ENCODE results near the gene ZNF548. TPM values are rescaled to one million over a fixed set of nuclear protein-coding genes. Genes with fewer than 3 reads are reported as not detected.

Gene ZNF548
- total RNA-seq = 68.2 TPM

DNA sequence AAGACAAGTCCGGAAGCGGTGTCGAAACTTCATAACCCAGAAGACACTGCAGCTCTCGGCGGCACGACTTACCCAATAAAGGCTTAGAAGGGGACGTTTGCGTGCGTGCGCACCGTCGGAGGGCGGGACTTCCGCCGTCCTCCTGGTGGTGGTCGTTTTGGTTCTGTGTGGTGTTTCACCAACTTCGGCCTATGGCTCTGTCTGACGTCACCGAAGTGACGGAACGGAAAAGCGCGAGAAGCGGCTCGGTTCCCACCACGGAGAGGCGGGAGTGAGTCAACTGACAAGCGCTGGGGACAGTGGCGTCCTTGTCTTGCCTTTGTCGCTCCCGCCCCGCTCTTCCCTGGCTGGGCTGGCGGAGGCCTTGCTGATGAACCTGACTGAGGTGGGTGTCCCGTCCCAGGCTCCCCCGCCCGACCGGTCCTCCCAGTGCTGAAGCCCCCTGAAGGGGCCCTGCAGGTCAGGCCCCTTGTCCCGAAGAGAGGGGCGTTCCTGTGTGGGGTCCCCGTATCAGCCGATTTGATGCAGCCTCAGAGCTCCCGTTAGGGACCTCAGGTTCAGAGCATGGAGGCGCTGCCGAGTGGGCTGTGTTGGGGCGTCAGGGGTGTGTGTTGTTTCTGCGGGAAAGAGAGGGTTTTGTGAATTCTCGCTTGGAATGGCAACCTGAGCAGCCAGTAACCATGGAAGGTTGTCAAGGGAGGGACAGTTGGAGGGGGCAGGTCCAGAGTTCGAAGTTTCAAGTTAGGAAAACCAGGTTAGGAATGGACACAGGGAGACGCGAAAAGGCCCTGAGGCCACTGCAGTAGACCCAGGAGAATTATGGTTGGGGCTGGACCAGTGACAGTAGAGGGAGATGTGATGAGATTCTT is at the start of gene ZNF548:
Gene ZNF548 (plus strand): TSS at position 125 of the 869 bp plus-strand sequence. CDS start 246 bp downstream, at position 371.

DNA sequence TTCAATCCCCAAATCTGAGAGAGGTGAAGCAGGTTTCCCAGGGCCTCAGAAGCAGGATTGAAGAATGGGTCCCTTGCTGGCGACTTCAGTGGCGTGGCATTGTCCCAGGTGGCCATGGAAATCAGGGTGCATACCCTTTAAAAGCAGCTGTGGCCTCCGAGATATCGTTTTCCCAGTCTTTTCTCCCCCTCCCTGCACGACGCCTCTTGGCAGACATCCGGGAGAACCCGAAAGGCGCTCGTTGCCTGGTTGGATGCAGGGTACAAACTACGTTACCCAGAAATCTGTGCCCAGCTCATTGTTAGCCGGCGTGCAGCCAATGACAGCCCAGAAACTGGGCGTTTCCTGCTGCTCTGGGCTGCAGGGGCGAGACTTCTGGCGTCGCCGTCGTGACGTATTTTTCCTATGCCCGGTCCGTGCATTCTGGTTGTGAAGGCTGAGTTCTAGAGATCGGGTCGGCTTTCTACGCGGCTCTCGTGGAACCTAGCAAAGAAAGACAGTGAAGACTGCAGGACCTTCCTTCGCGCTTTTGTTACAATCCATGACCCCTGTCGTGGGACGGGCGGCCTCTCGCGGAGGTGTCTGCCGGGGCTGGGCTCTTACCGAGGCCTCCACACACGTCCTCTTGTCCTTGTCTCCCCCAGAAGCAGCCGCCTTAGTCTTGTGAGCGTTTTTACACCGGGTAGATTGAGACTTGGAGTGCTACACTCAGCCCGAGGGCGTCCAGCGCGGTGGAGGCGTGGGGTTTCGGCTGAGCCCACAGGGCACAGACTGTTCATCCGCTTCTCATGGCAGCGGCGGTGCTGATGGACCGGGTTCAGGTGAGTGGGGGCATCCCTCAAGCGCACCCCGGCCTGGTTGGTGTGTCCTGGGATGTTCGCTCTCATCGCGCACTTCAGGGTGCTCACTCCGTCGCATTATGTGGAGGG is 38.5 kb upstream of the ZNF548 start, which contains the start of gene ZNF304:
Gene ZNF304 (plus strand): TSS at position 395 of the 929 bp plus-strand sequence. CDS start 394 bp downstream, at position 789.

DNA sequence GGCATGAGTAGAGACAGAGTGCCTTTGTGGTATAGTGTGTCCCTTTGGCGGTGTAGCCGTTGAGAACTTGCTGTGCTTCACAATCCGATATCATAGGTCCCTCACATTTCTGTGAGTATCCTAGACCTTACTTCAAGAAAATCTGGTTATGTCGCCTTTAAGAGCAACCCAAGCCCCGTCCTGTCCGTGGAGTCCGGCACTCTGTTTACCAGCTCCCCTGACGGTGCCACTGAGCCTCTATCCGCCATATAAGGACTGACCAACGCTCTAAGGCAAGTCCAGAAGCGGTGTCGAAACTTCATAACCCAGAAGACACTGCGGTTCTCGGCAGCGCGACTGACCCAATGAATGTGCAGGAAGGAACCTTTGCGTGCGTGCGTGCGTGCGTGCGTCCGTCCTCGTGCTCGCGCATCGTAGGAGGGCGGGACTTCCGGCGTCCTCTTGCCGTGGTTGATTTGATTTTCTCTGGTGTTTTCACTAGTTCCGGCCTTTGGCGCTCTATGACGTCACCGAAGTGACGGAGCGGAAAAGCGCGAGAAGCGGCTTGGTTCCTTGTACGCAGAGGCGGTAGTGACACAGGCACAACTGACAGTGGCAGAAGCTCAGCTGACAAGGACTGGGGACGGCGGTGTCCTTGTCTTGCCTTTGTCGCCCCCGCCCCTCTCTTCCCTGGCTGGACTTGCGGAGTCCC is 26.5 kb upstream of the ZNF548 start, which contains the start of the genes TRAPPC2B and ZNF547:
Gene TRAPPC2B (plus strand): TSS at position 555 of the 691 bp plus-strand sequence. CDS start 1,283 bp downstream, outside the sequence.
Gene ZNF547 (plus strand): TSS at position 555 of the 691 bp plus-strand sequence. CDS start 5,005 bp downstream, outside the sequence.

DNA sequence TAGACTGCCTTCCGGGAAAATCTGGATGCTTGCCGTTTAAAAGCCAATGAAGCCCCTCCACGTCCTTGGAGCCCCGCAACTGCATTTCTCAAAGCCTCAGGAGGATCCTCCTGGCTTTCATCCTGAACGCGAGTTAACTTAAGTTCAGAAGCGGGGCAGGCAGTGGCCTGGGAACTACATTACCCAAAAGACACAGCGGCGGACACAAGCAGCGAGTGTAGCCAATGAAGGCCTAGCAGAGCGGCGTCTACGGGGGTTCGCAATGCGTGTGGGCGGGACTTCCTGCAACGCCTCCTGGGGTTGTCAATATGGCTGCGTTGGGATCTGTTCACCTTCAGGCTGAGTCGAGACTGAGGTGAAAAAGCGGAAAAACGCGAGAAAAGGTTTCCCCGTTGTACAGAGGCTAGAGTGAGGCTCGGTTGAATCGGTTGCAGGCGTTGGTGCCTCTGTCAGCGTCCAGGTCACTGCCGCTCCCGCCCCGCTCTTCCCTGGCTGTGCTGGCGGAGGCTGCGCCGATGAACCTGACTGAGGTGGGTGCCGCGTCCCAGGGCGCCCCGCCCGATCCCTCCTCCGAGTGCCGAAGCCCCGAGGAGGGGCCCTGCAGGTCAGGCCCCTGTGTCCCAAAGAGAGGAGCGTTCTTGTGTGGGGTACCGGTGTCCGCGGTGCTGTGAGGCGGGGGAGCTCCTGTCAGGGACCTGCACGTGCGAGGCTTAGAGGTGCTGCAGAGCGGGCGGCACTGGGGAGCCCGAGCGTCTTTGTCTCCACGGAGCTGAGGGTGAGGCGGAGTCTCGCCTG is 21.4 kb downstream of the ZNF548 start, which contains the start of gene ZNF17:
Gene ZNF17 (plus strand): TSS at position 285 of the 795 bp plus-strand sequence. CDS start 2,455 bp downstream, outside the sequence.

DNA sequence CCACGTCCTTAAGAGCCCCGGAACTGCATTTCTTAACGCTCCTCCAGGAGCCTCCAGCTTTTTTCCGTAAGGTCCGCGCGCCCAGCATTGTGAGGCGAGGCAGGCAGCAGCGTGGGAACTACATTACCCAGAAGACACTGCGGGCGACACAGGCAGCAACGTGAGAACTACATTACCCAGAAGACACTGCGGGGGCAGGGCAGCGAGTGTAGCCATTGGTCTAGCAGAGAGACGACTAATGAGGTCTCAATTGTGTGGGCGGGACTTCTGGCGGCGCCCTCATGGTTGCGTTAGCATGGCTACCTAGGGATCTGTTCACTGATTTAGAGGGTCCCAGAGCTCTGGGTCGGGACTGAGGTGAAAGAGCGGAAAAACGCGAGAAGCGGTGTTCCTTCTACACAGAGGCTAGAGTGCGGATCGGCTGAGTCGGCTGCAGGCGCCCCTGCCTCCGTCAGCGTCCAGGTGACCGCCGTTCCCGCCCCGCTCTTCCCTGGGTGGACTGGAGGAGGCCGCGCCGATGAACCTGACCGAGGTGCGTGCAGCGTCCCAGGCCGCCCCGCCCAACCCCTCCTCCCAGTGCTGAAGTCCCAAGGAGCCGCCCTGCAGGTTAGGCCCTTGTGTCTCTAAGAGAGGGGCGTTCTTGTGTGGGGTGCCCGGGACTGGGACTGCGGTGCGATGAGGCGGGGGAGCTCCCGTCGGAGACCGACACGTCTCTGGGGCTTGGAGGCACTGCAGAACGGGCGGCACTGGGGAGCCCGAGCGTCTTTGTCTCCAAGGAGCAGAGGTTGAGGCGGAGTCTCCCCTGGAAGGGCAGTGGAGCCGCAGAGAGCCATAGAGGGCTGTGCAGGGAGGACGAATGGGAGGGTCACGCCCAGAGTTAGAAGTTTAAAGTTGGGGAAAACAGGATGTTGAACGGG is 45.7 kb downstream of the ZNF548 start, which contains the start of gene ZNF749:
Gene ZNF749 (plus strand): TSS at position 264 of the 917 bp plus-strand sequence. CDS start 254 bp downstream, at position 518.

Other genes starting within 250 kb of the ZNF548 start
- not detected for gene ZIM3, start 244.7 kb upstream of the ZNF548 start, total RNA-seq
- not detected for gene DUXA, start 222.4 kb upstream of the ZNF548 start, total RNA-seq
- gene ZNF264, start 198.4 kb upstream of the ZNF548 start, total RNA-seq = 48.2 TPM
- not detected for gene AURKC, start 158.8 kb upstream of the ZNF548 start, total RNA-seq
- 44.4 TPM for gene ZNF805, start 149.2 kb upstream of the ZNF548 start, total RNA-seq
- gene ZNF460, start 109.4 kb upstream of the ZNF548 start, total RNA-seq = 290 TPM
- gene ZNF543, start 69.4 kb upstream of the ZNF548 start, total RNA-seq = 43.2 TPM
- 22.8 TPM for gene ZNF304, start 38.6 kb upstream of the ZNF548 start, total RNA-seq
- 24.1 TPM for gene TRAPPC2B, start 26.3 kb upstream of the ZNF548 start, total RNA-seq
- 16.0 TPM for gene ZNF547, start 26.3 kb upstream of the ZNF548 start, total RNA-seq
- gene ZNF17, start 21.3 kb downstream of the ZNF548 start, total RNA-seq = 57.9 TPM
- 49.8 TPM for gene ZNF749, start 45.5 kb downstream of the ZNF548 start, total RNA-seq
- gene VN1R1, start 67.3 kb downstream of the ZNF548 start, total RNA-seq = 11.0 TPM
- 77.3 TPM for gene ZNF772, start 87.7 kb downstream of the ZNF548 start, total RNA-seq
- 29.7 TPM for gene ZNF419, start 97.9 kb downstream of the ZNF548 start, total RNA-seq
- 35.4 TPM for gene ZNF773, start 110.1 kb downstream of the ZNF548 start, total RNA-seq
- 41.9 TPM for gene ZNF549, start 137.5 kb downstream of the ZNF548 start, total RNA-seq
- gene ZNF550, start 170.0 kb downstream of the ZNF548 start, total RNA-seq = 21.3 TPM
- 15.0 TPM for gene ZNF416, start 189.1 kb downstream of the ZNF548 start, total RNA-seq
- 30.4 TPM for gene ZIK1, start 194.3 kb downstream of the ZNF548 start, total RNA-seq
- 5.6 TPM for gene ZNF530, start 210.0 kb downstream of the ZNF548 start, total RNA-seq
- gene ZNF134, start 224.4 kb downstream of the ZNF548 start, total RNA-seq = 50.1 TPM
- gene ZNF211, start 243.3 kb downstream of the ZNF548 start, total RNA-seq = 51.3 TPM